Astrocyte of the cerebellum (primary cell): ENCODE data around the gene BBX.
A peak's percentile ranks its signal among the peaks of the same experiment; 100 is the strongest.

Experiments used
- DNase-seq: peaks from one replicate; pipeline ENCODE4 v3.0.0-alpha.2; 2011; ENCODE audit warnings: low read depth
- H3K4me3 ChIP-seq: 2 replicates; pipeline ENCODE4 v1.5.1; 2011; ENCODE audit warnings: mild to moderate bottlenecking, low read depth, low read length, moderate library complexity
- CTCF ChIP-seq: IDR thresholded peaks from 2 replicates; pipeline ENCODE4 v1.5.1; 2012; ENCODE audit warnings: low read length, low read depth, moderate library complexity, mild to moderate bottlenecking; ENCODE audit errors: missing control alignments
- in situ Hi-C: cut with HindIII; loops from 2 replicates; pipeline ENCODE4 v1.10.0; 2017; ENCODE audit warnings: low sequenced_read_pairs

Gene BBX

GRCh38 chr3:107634099-107634489, 111.3 kb downstream of the BBX start:
- in situ Hi-C loops = no loop called here
- H3K4me3 ChIP-seq = no peak overlapping the region
- no peak for TF ChIP-seq CTCF
- DNase-seq = no peak

GRCh38 chr3:107637416-107638183, 114.8 kb downstream of the BBX start:
- no peak for DNase-seq
- H3K4me3 ChIP-seq = no peak overlapping the region
- in situ Hi-C loops = no loop called here
- TF ChIP-seq CTCF = no peak

- TF ChIP-seq CTCF = no peak
- in situ Hi-C loops = no loop called here
- DNase-seq = no peak
- H3K4me3 ChIP-seq = no peak overlapping the region
Observed at GRCh38 chr3:107641572-107642307, 119.0 kb downstream of the BBX start.

GRCh38 chr3:107643038-107643883, 120.5 kb downstream of the BBX start:
- no peak overlapping the region for H3K4me3 ChIP-seq
- in situ Hi-C loops = no loop called here
- peak; percentile 37 for TF ChIP-seq CTCF
- no peak for DNase-seq

- H3K4me3 ChIP-seq = no peak overlapping the region
- in situ Hi-C loops = no loop called here
- TF ChIP-seq CTCF = no peak
- DNase-seq = no peak
Observed at GRCh38 chr3:107644631-107645030, 121.9 kb downstream of the BBX start.

GRCh38 chr3:107650788-107651187, 128.0 kb downstream of the BBX start:
- no peak for DNase-seq
- TF ChIP-seq CTCF = no peak
- no peak overlapping the region for H3K4me3 ChIP-seq
- in situ Hi-C loops = no loop called here
